MCF 10A (cell line): ENCODE results near the gene PHACTR3. TPM values are rescaled to one million over a fixed set of nuclear protein-coding genes. Genes with fewer than 3 reads are reported as not detected.

Experiments used
- BruUV-seq: library from RNA; stranded (reverse); fragments of 400-500 nt; replicated peaks from 2 replicates; lab custom pipeline; 2021; lab: Mats Ljungman, UMichigan
- CTCF ChIA-PET: fragments of 300-600 bp; sonication (Branson Sonifier 250); formaldehyde crosslinking; extraction: SDS; loops from one replicate; lab custom pipeline; 2021; ENCODE audit warnings: antibody characterized with exemption, inconsistent platforms; lab: Yijun Ruan, JAX
- POLR2A ChIA-PET: fragments of 300-600, 350-650 bp; sonication (Branson Sonifier 250); formaldehyde crosslinking; extraction: SDS; loops from one replicate; lab custom pipeline; 2020; ENCODE audit warnings: antibody characterized with exemption, inconsistent platforms; lab: Yijun Ruan, JAX
- DNase-seq: peaks from one replicate; pipeline ENCODE4 v3.0.0-alpha.2; 2018; ENCODE audit not compliant: unreplicated experiment
- H3K27ac Mint-ChIP-seq: one replicate; pipeline ENCODE4 v1.8.0; 2022; ENCODE audit warnings: mild to moderate bottlenecking, low read depth, mixed read lengths; ENCODE audit not compliant: unreplicated experiment
- H3K27me3 Mint-ChIP-seq: one replicate; pipeline ENCODE4 v1.8.0; 2022; ENCODE audit warnings: mixed read lengths; ENCODE audit not compliant: insufficient read depth, unreplicated experiment
- H3K36me3 Mint-ChIP-seq: one replicate; pipeline ENCODE4 v1.8.0; 2022; ENCODE audit warnings: mild to moderate bottlenecking, moderate library complexity, mixed read lengths; ENCODE audit not compliant: insufficient read depth, unreplicated experiment
- H3K4me1 Mint-ChIP-seq: one replicate; pipeline ENCODE4 v1.8.0; 2022; ENCODE audit warnings: mixed read lengths; ENCODE audit not compliant: insufficient read depth, unreplicated experiment
- H3K4me3 Mint-ChIP-seq: one replicate; pipeline ENCODE4 v1.8.0; 2022; ENCODE audit warnings: mild to moderate bottlenecking, moderate library complexity, mixed read lengths; ENCODE audit not compliant: unreplicated experiment
- H3K9me3 Mint-ChIP-seq: one replicate; pipeline ENCODE4 v1.8.0; 2022; ENCODE audit warnings: mixed read lengths; ENCODE audit not compliant: unreplicated experiment
- CTCF ChIP-seq: fragments of 200-600 bp; IDR thresholded peaks from one replicate; pipeline ENCODE4 v1.8.0; 2022; ENCODE audit warnings: antibody characterized with exemption, mild to moderate bottlenecking; ENCODE audit not compliant: unreplicated experiment
- intact Hi-C: fragments of 100-400 bp; cut with micrococcal nuclease; formaldehyde crosslinking; loops from 2 replicates; pipeline ENCODE4 v1.14.1; 2022
- total RNA-seq: library from RNA; stranded (reverse); gene quantifications from 2 replicates; pipeline ENCODE4 v1.2.3, GENCODE V29; 2022

Gene PHACTR3
- total RNA-seq, 1 experiment from 2014 or later, result 22.8 TPM

GRCh38 chr20:59738851-59739250 is 134.5 kb downstream of the PHACTR3 start:
- CTCF ChIA-PET, result interaction anchor here (0.6 to 1.7 kb wide), 3 partner anchors 13 to 34 kb away, joined by 3 to 6 read pairs (median 5); no protein-coding TSS in a partner anchor
- DNase-seq, result no peak
- Mint-ChIP-seq H3K27ac (no peak overlapping the region), H3K27me3 (peaks cover 65% of the 10 kb centered on the region), H3K4me1 (no peaks in the 10 kb centered on the region), H3K4me3 (no peak overlapping the region), H3K36me3 (no peaks in the 10 kb centered on the region), H3K9me3 (no peaks in the 10 kb centered on the region)
- no peak for TF ChIP-seq CTCF
- BruUV-seq, result no TSS peak
- intact Hi-C loops, result no loop called here
- POLR2A ChIA-PET, result no interaction called here

- no peak overlapping the region for H3K27ac Mint-ChIP-seq
- CTCF ChIA-PET, result interaction anchor here (0.6 kb wide), 1 partner anchor 12 kb away, joined by 3 read pairs; no protein-coding TSS in a partner anchor
- no peaks in the 10 kb centered on the region for H3K4me1 Mint-ChIP-seq
- BruUV-seq, result no TSS peak
- H3K9me3 Mint-ChIP-seq, result no peaks in the 10 kb centered on the region
- intact Hi-C loops, result no loop called here
- POLR2A ChIA-PET, result no interaction called here
- H3K27me3 Mint-ChIP-seq, result peaks cover 65% of the 10 kb centered on the region
- no peak for TF ChIP-seq CTCF
- no peaks in the 10 kb centered on the region for H3K36me3 Mint-ChIP-seq
- DNase-seq, result no peak
- no peak overlapping the region for H3K4me3 Mint-ChIP-seq
Observed at GRCh38 chr20:59740621-59741020, 136.3 kb downstream of the PHACTR3 start.

- BruUV-seq, result no TSS peak
Observed at GRCh38 chr20:59741073-59741472, 136.7 kb downstream of the PHACTR3 start.

More at GRCh38 chr20:59741073-59741472, 136.7 kb downstream of the PHACTR3 start:
- no peak overlapping the region for H3K27ac Mint-ChIP-seq
- no peak overlapping the region for H3K4me3 Mint-ChIP-seq
- intact Hi-C loops, result no loop called here
- H3K36me3 Mint-ChIP-seq, result no peaks in the 10 kb centered on the region
- ChIA-PET POLR2A (no interaction called here), CTCF (interaction anchor here (0.6 to 0.7 kb wide), 3 partner anchors 11 to 245 kb away, joined by 3 read pairs; no protein-coding TSS in a partner anchor)
- DNase-seq, result no peak
- H3K27me3 Mint-ChIP-seq, result peaks cover 65% of the 10 kb centered on the region
- H3K9me3 Mint-ChIP-seq, result no peaks in the 10 kb centered on the region
- H3K4me1 Mint-ChIP-seq, result no peaks in the 10 kb centered on the region
- no peak for TF ChIP-seq CTCF
